Panc1 (cell line): ENCODE results near the gene CEND1.

ENCODE experiments used
- CTCF ChIP-seq: fragments of 450-650 bp; IDR thresholded peaks from 2 replicates; pipeline ENCODE4 v1.5.1; 2017; ENCODE audit warnings: mild to moderate bottlenecking
- REST ChIP-seq, 2 experiments: IDR thresholded peaks; 2 replicates each; pipeline ENCODE4 v1.6.1; 2011 to 2012; ENCODE audit warnings: low read depth in 2 of 2, control low read depth in 1 of 2, low read length in 1 of 2, mild to moderate bottlenecking in 1 of 2, moderate library complexity in 1 of 2; ENCODE audit not compliant: insufficient read depth in 1 of 2

- TF ChIP-seq REST (IDR thresholded peaks at IDR 0.05; ENCODE audit: insufficient read depth in 1 of 2, low read depth in 2 of 2, low read length in 1 of 2) (no peak), CTCF (no peak)
These were observed 13.5 kb upstream of the CEND1 start for GRCh38 chr11:803467-803742.
